Heart left ventricle (tissue), 16 donors: ENCODE results near the gene ARHGAP26. TPM values are rescaled to one million over a fixed set of nuclear protein-coding genes. Genes with fewer than 3 reads are reported as not detected.

ENCODE experiments used
- ATAC-seq, 4 donors: fragments of 200-7000 bp; cut with Tn5 transposase; one replicate each; pipeline ENCODE4 v1.9.1; 2020 to 2022; ENCODE audit warnings: moderate library complexity in 4 of 4, mild to moderate bottlenecking in 3 of 4, moderate number of reproducible peaks in 1 of 4
- DNase-seq, 5 donors: peaks; one replicate each; pipeline ENCODE4 v3.0.0-alpha.2; 2020
- H3K27ac ChIP-seq, 12 donors: fragments of 200-600 bp; sonication (generic) in 4 of 12; one replicate each; pipeline versions ENCODE4 v1.5.0 to v1.8.0; 2016 to 2022; ENCODE audit warnings: mild to moderate bottlenecking in 2 of 12
- H3K27me3 ChIP-seq, 9 donors: fragments of 200-600 bp; sonication (generic) in 2 of 9; one replicate each; pipeline versions ENCODE4 v1.5.1 to v1.8.0; 2016 to 2022; ENCODE audit warnings: mild to moderate bottlenecking in 3 of 9
- H3K36me3 ChIP-seq, 9 donors: fragments of 200-600 bp; sonication (generic) in 2 of 9; one replicate each; pipeline versions ENCODE4 v1.5.0 to v1.8.0; 2018 to 2022; ENCODE audit warnings: mild to moderate bottlenecking in 2 of 9
- H3K4me1 ChIP-seq, 12 donors: fragments of 200-600 bp; sonication (generic) in 4 of 12; one replicate each; pipeline versions ENCODE4 v1.5.0 to v1.8.0; 2016 to 2022; ENCODE audit warnings: mild to moderate bottlenecking in 3 of 12
- H3K4me3 ChIP-seq, 12 donors: fragments of 200-600 bp; sonication (generic) in 4 of 12; one replicate each; pipeline versions ENCODE4 v1.5.0 to v1.8.0; 2017 to 2022; ENCODE audit warnings: mild to moderate bottlenecking in 9 of 12, moderate library complexity in 4 of 12
- H3K9me3 ChIP-seq, 12 donors: fragments of 200-600 bp; sonication (generic) in 4 of 12; one replicate each; pipeline versions ENCODE4 v1.5.0 to v1.8.0; 2016 to 2022; ENCODE audit warnings: mild to moderate bottlenecking in 1 of 12
- CTCF ChIP-seq, 12 donors: fragments of 200-600 bp; sonication (generic) in 4 of 12; IDR thresholded peaks; one replicate each; pipeline versions ENCODE4 v1.5.0 to v1.8.0; 2018 to 2022; ENCODE audit warnings: antibody characterized with exemption in 12 of 12, mild to moderate bottlenecking in 5 of 12
- POLR2A ChIP-seq, 2 donors: fragments of 450-650 bp; IDR thresholded peaks; one replicate each; pipeline ENCODE4 v1.6.1; 2017; ENCODE audit warnings: antibody characterized with exemption in 2 of 2, mild to moderate bottlenecking in 2 of 2, moderate library complexity in 2 of 2
- WGBS, 4 donors: extraction: QIAGEN DNeasy Blood & Tissue Kit in 2 of 4; methylation state at CpG; one replicate each; pipeline versions ENCODE4 v1.1.5 to v1.1.7; 2013 to 2018; 5-methylcytosine and 5-hydroxymethylcytosine counted together
- intact Hi-C, 10 donors: fragments of 100-400 bp; cut with DNase I; formaldehyde crosslinking; loops; one replicate each; pipeline versions ENCODE4 v1.11.1 to v1.14.2; 2022
- polyA plus RNA-seq, 2 donors: library from polyadenylated mRNA; stranded (reverse); fragments of 200-250 nt; gene quantifications; one replicate each; pipeline ENCODE4 v1.2.3, GENCODE V29; 2013
- total RNA-seq, 9 donors: library from RNA; depleted of rRNA in 2 of 9; stranded (reverse); fragments of >200 nt in 2 of 9; fragmentation: NEBNext Ultra II Directional in 3 of 9; extraction: Animal tissue kit (Norgen Biotek cat#: 25700) in 3 of 9; gene quantifications; one replicate each; pipeline versions ENCODE4 v1.1.0 to v1.2.4, GENCODE V29; 2016 to 2023
- donor health status: ischemic (EF 13 %, LVEDD 7.1; RV severe dilation, severe dysfunction).
- donor health status: healthy with polysubstance abuse.
- donor health status: DM: no; HTN: yes; CAD: no.
- donor health status: DM: no; HTN: no; CAD: no.
- donor health status: ischemic (EF 25% LVEDD 6.9; RV normal size, moderate dysfunction).
- donor health status: ischemic (EF 25% LVEDD 5.7; RV mildly dilated, moderate dysfunction).
- donor health status: healthy.
- donor health status: DM: yes; HTN: yes; CAD: no.
- donor health status: ischemic (EF 35%, LVEDD 5.7; RV mildly dilated, moderate dysfunction).
- donor health status: nonischemic (EF 11% LVEDD 7.7; RV severe dilation, severe dysfunction).
- donor health status: DM: yes; HTN: yes; CAD: no.
- donor health status: PGD.
- donor health status: ischemic (EF 29% LVEDD 5.4; RV normal size, mild dysfunction).
- donor health status: nonischemic (EF 23%, LVEDD 6.1; RV moderate dilation, normal function).

ARHGAP26 gene
- total and polyA plus RNA-seq, 11 donors = 11.9 to 52.1 (median 33.7) TPM

DNA sequence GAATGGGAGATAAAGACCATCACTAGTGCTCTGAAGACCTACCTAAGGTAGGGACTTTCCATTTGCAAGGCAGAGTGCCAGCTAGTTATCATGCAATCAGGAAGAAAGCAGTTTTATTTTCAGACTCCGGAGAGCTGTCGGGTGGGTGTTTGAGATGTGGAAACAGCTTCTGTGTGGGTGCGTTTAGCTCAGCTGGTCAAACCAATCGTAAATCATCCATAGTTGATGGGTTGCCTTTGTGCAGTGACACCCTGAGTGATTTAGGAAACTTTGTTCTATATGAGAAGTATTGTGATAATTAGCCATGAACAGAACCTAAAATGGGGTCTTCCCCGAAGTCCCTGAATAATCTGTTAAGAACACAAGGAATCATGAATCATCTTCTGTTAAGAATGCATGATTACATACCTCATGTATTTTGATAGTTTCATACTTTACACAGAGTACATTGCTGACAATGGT lies 284.3 kb downstream of the ARHGAP26 start:
- Histone ChIP-seq H3K27me3 (no peaks in the 10 kb centered on the region), H3K36me3 (peaks cover 0 to 51% (median 26%) of the 10 kb centered on the region in 9 donors), H3K27ac (peak overlapping the region in 3 of 12 donors; percentile 11 to 89 (median 23)), H3K9me3 (no peaks in the 10 kb centered on the region), H3K4me1 (peaks cover 0 to 69% (median 42%) of the 10 kb centered on the region in 12 donors), H3K4me3 (no peak overlapping the region)
- WGBS, 4 donors = 29 to 36% (median 34%) methylated on average over 5 of the region's 5 CpGs
- DNase-seq (no peak), ATAC-seq (no peak)
- intact Hi-C loops = no loop called here
- TF ChIP-seq POLR2A (IDR thresholded peaks at IDR 0.05) = no peak
- no peak for TF ChIP-seq CTCF (IDR thresholded peaks at IDR 0.05)

- no peaks in the 10 kb centered on the region for H3K9me3 ChIP-seq
- peaks cover 0 to 51% (median 26%) of the 10 kb centered on the region in 9 donors for H3K36me3 ChIP-seq
- 76 to 86% (median 83%) methylated on average over 5 of the region's 5 CpGs for WGBS, 4 donors
- peaks cover 0 to 77% (median 49%) of the 10 kb centered on the region in 12 donors for H3K4me1 ChIP-seq
- H3K27me3 ChIP-seq = no peaks in the 10 kb centered on the region
- intact Hi-C loops = loop anchor here in 1 of 10 donors (5.0 kb wide), 1 partner anchor 38 kb away; no protein-coding TSS in a partner anchor
- ATAC-seq = no peak
- DNase-seq = no peak
- H3K4me3 ChIP-seq = no peak overlapping the region
- peak overlapping the region in 4 of 12 donors; percentile 24 to 65 (median 49) for H3K27ac ChIP-seq
- TF ChIP-seq POLR2A (IDR thresholded peaks at IDR 0.05) = no peak
- no peak for TF ChIP-seq CTCF (IDR thresholded peaks at IDR 0.05)
Observed at GRCh38 chr5:143055596-143056338, 285.6 kb downstream of the ARHGAP26 start.

GRCh38 chr5:143056339-143056704 lies 286.1 kb downstream of the ARHGAP26 start:
- Histone ChIP-seq H3K27me3 (no peaks in the 10 kb centered on the region), H3K9me3 (no peaks in the 10 kb centered on the region), H3K27ac (peak overlapping the region in 11 of 12 donors; percentile 6 to 65 (median 41)), H3K36me3 (peaks cover 0 to 51% (median 26%) of the 10 kb centered on the region in 9 donors), H3K4me3 (no peak overlapping the region), H3K4me1 (peaks cover 0 to 71% (median 43%) of the 10 kb centered on the region in 12 donors)
- intact Hi-C loops = loop anchor here in 1 of 10 donors (5.0 kb wide), 1 partner anchor 39 kb away; no protein-coding TSS in a partner anchor
- TF ChIP-seq CTCF (IDR thresholded peaks at IDR 0.05) (no peak), POLR2A (IDR thresholded peaks at IDR 0.05) (no peak)
- ATAC-seq = no peak
- no peak for DNase-seq

- Histone ChIP-seq H3K4me1 (peaks cover 0 to 67% (median 38%) of the 10 kb centered on the region in 12 donors), H3K27ac (peak overlapping the region in 10 of 12 donors; percentile 18 to 65 (median 40)), H3K4me3 (no peak overlapping the region), H3K27me3 (no peaks in the 10 kb centered on the region), H3K36me3 (peaks cover 0 to 51% (median 26%) of the 10 kb centered on the region in 9 donors), H3K9me3 (no peaks in the 10 kb centered on the region)
- 71 to 84% (median 80%) methylated on average over 2 of the region's 2 CpGs for WGBS, 4 donors
- DNase-seq (no peak), ATAC-seq (peak; percentile 40 to 83 (median 68))
- intact Hi-C loops = loop anchor here in 1 of 10 donors (5.0 kb wide), 1 partner anchor 40 kb away; no protein-coding TSS in a partner anchor
- TF ChIP-seq CTCF (IDR thresholded peaks at IDR 0.05) (no peak), POLR2A (IDR thresholded peaks at IDR 0.05) (no peak)
Observed at GRCh38 chr5:143056792-143057579, 286.8 kb downstream of the ARHGAP26 start.
